Measurements from ENCODE around the gene GRAP2.

DNA sequence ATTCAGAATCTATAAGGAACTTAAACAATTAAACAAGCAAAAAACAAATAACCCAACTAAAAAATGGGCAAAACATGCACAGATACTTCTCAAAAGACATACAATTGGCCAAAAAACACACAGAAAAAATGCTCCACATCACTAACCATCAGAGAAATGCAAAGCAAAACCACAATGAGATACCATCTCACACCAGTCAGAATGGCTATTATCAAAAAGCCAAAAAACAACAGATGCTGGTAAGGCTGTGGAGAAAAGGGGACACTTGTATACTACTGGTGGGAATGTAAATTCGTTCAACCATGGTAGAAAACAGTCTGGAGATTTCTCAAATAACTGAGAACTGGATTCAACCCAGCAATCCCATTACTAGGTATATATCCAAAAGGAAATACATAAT, 32.1 kb upstream of the GRAP2 start:
- TF ChIP-seq, protein P1, sequence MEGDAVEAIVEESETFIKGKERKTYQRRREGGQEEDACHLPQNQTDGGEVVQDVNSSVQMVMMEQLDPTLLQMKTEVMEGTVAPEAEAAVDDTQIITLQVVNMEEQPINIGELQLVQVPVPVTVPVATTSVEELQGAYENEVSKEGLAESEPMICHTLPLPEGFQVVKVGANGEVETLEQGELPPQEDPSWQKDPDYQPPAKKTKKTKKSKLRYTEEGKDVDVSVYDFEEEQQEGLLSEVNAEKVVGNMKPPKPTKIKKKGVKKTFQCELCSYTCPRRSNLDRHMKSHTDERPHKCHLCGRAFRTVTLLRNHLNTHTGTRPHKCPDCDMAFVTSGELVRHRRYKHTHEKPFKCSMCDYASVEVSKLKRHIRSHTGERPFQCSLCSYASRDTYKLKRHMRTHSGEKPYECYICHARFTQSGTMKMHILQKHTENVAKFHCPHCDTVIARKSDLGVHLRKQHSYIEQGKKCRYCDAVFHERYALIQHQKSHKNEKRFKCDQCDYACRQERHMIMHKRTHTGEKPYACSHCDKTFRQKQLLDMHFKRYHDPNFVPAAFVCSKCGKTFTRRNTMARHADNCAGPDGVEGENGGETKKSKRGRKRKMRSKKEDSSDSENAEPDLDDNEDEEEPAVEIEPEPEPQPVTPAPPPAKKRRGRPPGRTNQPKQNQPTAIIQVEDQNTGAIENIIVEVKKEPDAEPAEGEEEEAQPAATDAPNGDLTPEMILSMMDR (IDR thresholded peaks at IDR 0.05; ENCODE audit: insufficient read depth, low read length) = no peak
- TF ChIP-seq GABPA (IDR thresholded peaks at IDR 0.05; ENCODE audit: low read depth) (no peak), POLR2AphosphoS5 (IDR thresholded peaks at IDR 0.05; ENCODE audit: low read depth) (no peak), SPI1 (IDR thresholded peaks at IDR 0.05; ENCODE audit: borderline replicate concordance, low read depth) (no peak)
- TF ChIP-seq, protein P2, sequence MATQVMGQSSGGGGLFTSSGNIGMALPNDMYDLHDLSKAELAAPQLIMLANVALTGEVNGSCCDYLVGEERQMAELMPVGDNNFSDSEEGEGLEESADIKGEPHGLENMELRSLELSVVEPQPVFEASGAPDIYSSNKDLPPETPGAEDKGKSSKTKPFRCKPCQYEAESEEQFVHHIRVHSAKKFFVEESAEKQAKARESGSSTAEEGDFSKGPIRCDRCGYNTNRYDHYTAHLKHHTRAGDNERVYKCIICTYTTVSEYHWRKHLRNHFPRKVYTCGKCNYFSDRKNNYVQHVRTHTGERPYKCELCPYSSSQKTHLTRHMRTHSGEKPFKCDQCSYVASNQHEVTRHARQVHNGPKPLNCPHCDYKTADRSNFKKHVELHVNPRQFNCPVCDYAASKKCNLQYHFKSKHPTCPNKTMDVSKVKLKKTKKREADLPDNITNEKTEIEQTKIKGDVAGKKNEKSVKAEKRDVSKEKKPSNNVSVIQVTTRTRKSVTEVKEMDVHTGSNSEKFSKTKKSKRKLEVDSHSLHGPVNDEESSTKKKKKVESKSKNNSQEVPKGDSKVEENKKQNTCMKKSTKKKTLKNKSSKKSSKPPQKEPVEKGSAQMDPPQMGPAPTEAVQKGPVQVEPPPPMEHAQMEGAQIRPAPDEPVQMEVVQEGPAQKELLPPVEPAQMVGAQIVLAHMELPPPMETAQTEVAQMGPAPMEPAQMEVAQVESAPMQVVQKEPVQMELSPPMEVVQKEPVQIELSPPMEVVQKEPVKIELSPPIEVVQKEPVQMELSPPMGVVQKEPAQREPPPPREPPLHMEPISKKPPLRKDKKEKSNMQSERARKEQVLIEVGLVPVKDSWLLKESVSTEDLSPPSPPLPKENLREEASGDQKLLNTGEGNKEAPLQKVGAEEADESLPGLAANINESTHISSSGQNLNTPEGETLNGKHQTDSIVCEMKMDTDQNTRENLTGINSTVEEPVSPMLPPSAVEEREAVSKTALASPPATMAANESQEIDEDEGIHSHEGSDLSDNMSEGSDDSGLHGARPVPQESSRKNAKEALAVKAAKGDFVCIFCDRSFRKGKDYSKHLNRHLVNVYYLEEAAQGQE (IDR thresholded peaks at IDR 0.05; ENCODE audit: insufficient replicate concordance, low read depth) = no peak
